Left ventricle myocardium inferior (tissue), 1 donor: ENCODE results near the gene NFIB. TPM values are rescaled to one million over a fixed set of nuclear protein-coding genes. Genes with fewer than 3 reads are reported as not detected.
A peak's percentile ranks its signal among the peaks of the same experiment; 100 is the strongest.

Experiments
- DNase-seq: peaks from one replicate; pipeline ENCODE4 v3.0.0-alpha.2; 2020
- H3K27ac ChIP-seq: fragments of 200-600 bp; replicated peaks from 2 replicates; pipeline ENCODE4 v1.8.0; 2021
- H3K27me3 ChIP-seq: fragments of 200-600 bp; 2 replicates; pipeline ENCODE4 v1.8.0; 2021; ENCODE audit warnings: low read depth
- H3K36me3 ChIP-seq: fragments of 200-600 bp; 2 replicates; pipeline ENCODE4 v1.8.0; 2021
- H3K4me1 ChIP-seq: fragments of 200-600 bp; 2 replicates; pipeline ENCODE4 v1.8.0; 2021
- H3K4me3 ChIP-seq: fragments of 200-600 bp; 2 replicates; pipeline ENCODE4 v1.8.0; 2021; ENCODE audit warnings: mild to moderate bottlenecking, moderate library complexity
- H3K9me3 ChIP-seq: fragments of 200-600 bp; replicated peaks from 2 replicates; pipeline ENCODE4 v1.8.0; 2021
- CTCF ChIP-seq: fragments of 200-600 bp; IDR thresholded peaks from 2 replicates; pipeline ENCODE4 v1.8.0; 2021; ENCODE audit warnings: antibody characterized with exemption, mild to moderate bottlenecking, borderline replicate concordance
- intact Hi-C: fragments of 100-400 bp; cut with micrococcal nuclease; formaldehyde crosslinking; loops from one replicate; pipeline ENCODE4 v1.11.0; 2022
- total RNA-seq: library from RNA; stranded (reverse); fragmentation: NEBNext Ultra II Directional; extraction: Animal tissue kit (Norgen Biotek cat#: 25700); gene quantifications from one replicate; pipeline ENCODE4 v1.2.1, GENCODE V29; 2021
- donor health status: DM: no; HTN: yes; CAD: no; lungs with severe emphysema.

The NFIB gene
- total RNA-seq, 1 donor from 2014 or later, result 110 TPM

- intact Hi-C loops, result loop anchor here (10.0 kb wide), 1 partner anchor 220 kb away; no protein-coding TSS in a partner anchor
- H3K4me1 ChIP-seq, result peaks cover 70% of the 10 kb centered on the region
These were observed 535 bp upstream of the NFIB start for GRCh38 chr9:14314424-14314928.

GRCh38 chr9:14313378-14313940 lies 482 bp downstream of the NFIB start:
- intact Hi-C loops, result loop anchor here (10.0 kb wide), 1 partner anchor 219 kb away; no protein-coding TSS in a partner anchor

More at GRCh38 chr9:14314424-14314928, 535 bp upstream of the NFIB start:
- no peak for TF ChIP-seq CTCF
- peak; percentile 83 for DNase-seq
- Histone ChIP-seq H3K4me3 (peak overlapping the region; percentile 80), H3K9me3 (no peaks in the 10 kb centered on the region), H3K27ac (peak overlapping the region; percentile 100), H3K27me3 (no peaks in the 10 kb centered on the region), H3K36me3 (no peaks in the 10 kb centered on the region)

GRCh38 chr9:14312719-14313377 lies 1.1 kb downstream of the NFIB start:
- no peak for TF ChIP-seq CTCF
- H3K4me3 ChIP-seq, result peak overlapping the region; percentile 80
- H3K27ac ChIP-seq, result peak overlapping the region; percentile 100
- H3K9me3 ChIP-seq, result no peaks in the 10 kb centered on the region
- no peaks in the 10 kb centered on the region for H3K27me3 ChIP-seq
- peaks cover 67% of the 10 kb centered on the region for H3K4me1 ChIP-seq
- peak; percentile 25 for DNase-seq
- intact Hi-C loops, result loop anchor here (10.0 kb wide), 1 partner anchor 218 kb away; no protein-coding TSS in a partner anchor
- H3K36me3 ChIP-seq, result no peaks in the 10 kb centered on the region

More at GRCh38 chr9:14313378-14313940, 482 bp downstream of the NFIB start:
- H3K27me3 ChIP-seq, result no peaks in the 10 kb centered on the region
- no peak for TF ChIP-seq CTCF
- H3K4me3 ChIP-seq, result peak overlapping the region; percentile 80
- peak overlapping the region; percentile 100 for H3K27ac ChIP-seq
- no peaks in the 10 kb centered on the region for H3K36me3 ChIP-seq
- no peak for DNase-seq
- no peaks in the 10 kb centered on the region for H3K9me3 ChIP-seq
- peaks cover 68% of the 10 kb centered on the region for H3K4me1 ChIP-seq

GRCh38 chr9:14311956-14312685 lies 1.8 kb downstream of the NFIB start:
- H3K36me3 ChIP-seq, result no peaks in the 10 kb centered on the region
- TF ChIP-seq CTCF, result no peak
- H3K4me3 ChIP-seq, result peak overlapping the region; percentile 80
- no peaks in the 10 kb centered on the region for H3K9me3 ChIP-seq
- no peaks in the 10 kb centered on the region for H3K27me3 ChIP-seq
- peaks cover 67% of the 10 kb centered on the region for H3K4me1 ChIP-seq
- intact Hi-C loops, result loop anchor here (10.0 kb wide), 1 partner anchor 217 kb away; no protein-coding TSS in a partner anchor
- peak overlapping the region; percentile 100 for H3K27ac ChIP-seq
- no peak for DNase-seq
